Measurements from ENCODE around the gene NFYC. TPM values are rescaled to one million over a fixed set of nuclear protein-coding genes. Genes with fewer than 3 reads are reported as not detected.

The NFYC gene
- total RNA-seq, 2 donors from 2014 or later: 43.6 to 59.0 TPM

DNA sequence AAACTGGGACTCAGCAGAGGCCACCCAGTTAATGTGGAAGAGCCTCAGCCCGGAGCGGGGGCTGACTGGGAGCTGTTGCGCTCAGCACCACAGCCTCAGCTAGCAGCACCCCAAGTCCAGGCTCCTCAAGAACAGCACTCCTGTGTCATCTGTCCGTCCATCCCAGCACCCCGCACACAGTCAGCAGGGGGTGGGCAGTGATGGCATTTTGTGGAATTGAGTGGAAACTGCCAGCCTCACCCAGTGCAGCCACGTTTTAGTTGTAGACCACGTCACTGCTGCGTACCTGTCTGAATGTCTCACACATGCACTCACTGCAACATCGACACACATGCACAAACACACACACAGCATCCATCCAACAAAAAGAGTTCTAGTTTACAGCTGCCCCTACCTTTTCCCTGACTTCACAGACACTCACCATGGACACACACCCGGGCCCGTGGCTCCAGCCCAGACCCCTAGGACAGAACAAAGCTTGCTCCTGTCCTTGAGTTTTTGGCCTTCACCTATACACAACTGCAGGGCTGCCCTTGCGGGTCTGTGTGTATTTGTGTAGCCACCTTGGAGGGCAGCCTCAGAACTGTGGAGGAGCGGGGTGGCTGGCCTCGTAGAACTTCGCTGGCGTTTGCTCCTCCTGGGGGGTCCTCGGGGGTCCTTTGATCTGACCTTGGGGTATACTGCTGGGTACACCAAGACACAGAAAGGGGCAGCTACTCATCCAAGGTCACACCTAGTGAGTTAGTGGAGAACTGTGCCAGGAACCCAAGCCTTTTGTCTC is 97.2 kb downstream of the NFYC start:
- Mint-ChIP-seq H3K4me1 (peaks cover 6% of the 10 kb centered on the region), H3K36me3 (ENCODE audit: low read depth) (no peaks in the 10 kb centered on the region), H3K27me3 (ENCODE audit: insufficient read depth) (peaks cover 52% of the 10 kb centered on the region), H3K9me3 (no peaks in the 10 kb centered on the region), H3K4me3 (no peak overlapping the region), H3K27ac (no peak overlapping the region)
- Histone ChIP-seq H3K4me1 (ENCODE audit: control insufficient read depth, insufficient read depth, low read length) (no peaks in the 10 kb centered on the region), H3K27me3 (ENCODE audit: control insufficient read depth, insufficient read depth, low read length, poor library complexity, severe bottlenecking) (peaks cover 24% of the 10 kb centered on the region), H3K27ac (ENCODE audit: low read depth, low read length) (no peak overlapping the region), H3K9me3 (ENCODE audit: control insufficient read depth, low read length) (no peaks in the 10 kb centered on the region), H3K4me3 (ENCODE audit: low read length) (no peak overlapping the region), H3K9ac (ENCODE audit: extremely low read depth, low read length, poor library complexity, severe bottlenecking) (no peak overlapping the region), H3K36me3 (ENCODE audit: control insufficient read depth, insufficient read depth, low read length) (no peaks in the 10 kb centered on the region)
- WGBS, 2 experiments (ENCODE audit: insufficient coverage in 1 of 2, insufficient read length in 1 of 2): 92% methylated on average over 15 to 17 of the region's 17 CpGs
- TF ChIP-seq, protein P1, sequence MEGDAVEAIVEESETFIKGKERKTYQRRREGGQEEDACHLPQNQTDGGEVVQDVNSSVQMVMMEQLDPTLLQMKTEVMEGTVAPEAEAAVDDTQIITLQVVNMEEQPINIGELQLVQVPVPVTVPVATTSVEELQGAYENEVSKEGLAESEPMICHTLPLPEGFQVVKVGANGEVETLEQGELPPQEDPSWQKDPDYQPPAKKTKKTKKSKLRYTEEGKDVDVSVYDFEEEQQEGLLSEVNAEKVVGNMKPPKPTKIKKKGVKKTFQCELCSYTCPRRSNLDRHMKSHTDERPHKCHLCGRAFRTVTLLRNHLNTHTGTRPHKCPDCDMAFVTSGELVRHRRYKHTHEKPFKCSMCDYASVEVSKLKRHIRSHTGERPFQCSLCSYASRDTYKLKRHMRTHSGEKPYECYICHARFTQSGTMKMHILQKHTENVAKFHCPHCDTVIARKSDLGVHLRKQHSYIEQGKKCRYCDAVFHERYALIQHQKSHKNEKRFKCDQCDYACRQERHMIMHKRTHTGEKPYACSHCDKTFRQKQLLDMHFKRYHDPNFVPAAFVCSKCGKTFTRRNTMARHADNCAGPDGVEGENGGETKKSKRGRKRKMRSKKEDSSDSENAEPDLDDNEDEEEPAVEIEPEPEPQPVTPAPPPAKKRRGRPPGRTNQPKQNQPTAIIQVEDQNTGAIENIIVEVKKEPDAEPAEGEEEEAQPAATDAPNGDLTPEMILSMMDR (conservative IDR thresholded peaks at IDR 0.05): no peak
- no peak for DNase-seq

DNA sequence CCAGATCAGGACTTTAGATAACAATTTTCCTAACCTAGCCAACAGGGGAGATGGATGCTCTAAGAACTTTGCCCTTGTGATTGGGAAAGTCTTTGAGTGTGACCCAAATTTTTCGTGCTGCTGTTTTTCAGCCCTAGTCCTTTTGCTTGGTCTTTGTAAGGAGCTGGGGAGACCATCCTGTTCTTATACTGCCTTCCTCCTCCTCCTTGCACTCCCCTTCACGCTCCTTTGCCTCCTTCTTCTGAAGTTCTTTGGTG is 97.8 kb downstream of the NFYC start:
- Histone ChIP-seq H3K36me3 (ENCODE audit: control insufficient read depth, insufficient read depth, low read length) (no peaks in the 10 kb centered on the region), H3K4me1 (ENCODE audit: control insufficient read depth, insufficient read depth, low read length) (no peaks in the 10 kb centered on the region), H3K27ac (ENCODE audit: low read depth, low read length) (no peak overlapping the region), H3K9me3 (ENCODE audit: control insufficient read depth, low read length) (no peaks in the 10 kb centered on the region), H3K9ac (ENCODE audit: extremely low read depth, low read length, poor library complexity, severe bottlenecking) (no peak overlapping the region), H3K4me3 (ENCODE audit: low read length) (no peak overlapping the region), H3K27me3 (ENCODE audit: control insufficient read depth, insufficient read depth, low read length, poor library complexity, severe bottlenecking) (peaks cover 22% of the 10 kb centered on the region)
- Mint-ChIP-seq H3K27me3 (ENCODE audit: insufficient read depth) (peaks cover 53% of the 10 kb centered on the region), H3K36me3 (ENCODE audit: low read depth) (no peaks in the 10 kb centered on the region), H3K27ac (no peak overlapping the region), H3K4me3 (no peak overlapping the region), H3K9me3 (no peaks in the 10 kb centered on the region), H3K4me1 (peaks cover 6% of the 10 kb centered on the region)
- DNase-seq: no peak
- TF ChIP-seq, protein P1 (conservative IDR thresholded peaks at IDR 0.05): no peak
- 73 to 81% methylated on average over 1 to 2 of the region's 2 CpGs for WGBS, 2 experiments (ENCODE audit: insufficient coverage in 1 of 2, insufficient read length in 1 of 2)

DNA sequence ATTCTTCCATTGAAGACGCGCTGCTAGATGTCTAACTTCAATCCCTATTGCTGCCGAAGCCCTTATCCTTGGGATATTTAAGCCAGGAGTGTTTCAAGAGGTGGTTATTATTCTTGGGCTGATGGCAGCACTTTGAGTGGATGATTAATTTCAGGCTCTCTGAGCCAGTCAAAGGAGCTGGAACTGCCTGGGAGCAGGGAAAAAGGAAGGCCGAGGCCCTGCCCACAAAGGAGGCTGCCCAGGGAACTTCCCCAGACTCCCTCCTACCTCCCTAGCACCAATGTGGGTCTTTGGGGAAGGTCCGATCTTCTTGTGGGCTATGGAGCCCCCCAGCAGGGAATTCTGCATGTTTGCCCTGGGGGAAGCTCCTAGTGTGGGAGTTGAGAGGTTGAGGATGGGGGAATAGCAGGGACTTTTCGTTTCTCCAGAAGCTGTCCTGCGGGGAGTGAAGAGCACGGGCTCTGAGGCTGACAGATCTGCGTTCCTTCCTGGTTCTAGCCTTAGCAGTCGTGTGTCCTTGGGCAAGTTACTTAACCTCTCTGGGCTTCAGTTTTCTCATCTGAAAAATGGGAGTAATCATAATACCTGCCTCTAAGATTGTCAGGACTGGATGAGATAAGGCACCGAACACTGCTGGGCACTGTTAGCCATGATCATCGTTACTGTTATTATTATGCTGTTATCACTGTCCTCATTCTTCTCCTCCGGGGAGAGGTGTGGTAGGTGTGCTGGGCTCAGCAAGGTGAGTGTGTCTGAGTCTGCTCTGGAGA is 98.3 kb downstream of the NFYC start:
- no peak for DNase-seq
- Histone ChIP-seq H3K9ac (ENCODE audit: extremely low read depth, low read length, poor library complexity, severe bottlenecking) (no peak overlapping the region), H3K4me3 (ENCODE audit: low read length) (no peak overlapping the region), H3K36me3 (ENCODE audit: control insufficient read depth, insufficient read depth, low read length) (no peaks in the 10 kb centered on the region), H3K4me1 (ENCODE audit: control insufficient read depth, insufficient read depth, low read length) (no peaks in the 10 kb centered on the region), H3K27ac (ENCODE audit: low read depth, low read length) (no peak overlapping the region), H3K9me3 (ENCODE audit: control insufficient read depth, low read length) (no peaks in the 10 kb centered on the region), H3K27me3 (ENCODE audit: control insufficient read depth, insufficient read depth, low read length, poor library complexity, severe bottlenecking) (peaks cover 16% of the 10 kb centered on the region)
- peaks cover 4% of the 10 kb centered on the region for H3K4me1 Mint-ChIP-seq
- H3K9me3 Mint-ChIP-seq: no peaks in the 10 kb centered on the region
- 91% methylated on average over 4 to 12 of the region's 13 CpGs for WGBS, 2 experiments (ENCODE audit: insufficient coverage in 1 of 2, insufficient read length in 1 of 2)
- TF ChIP-seq, protein P1 (conservative IDR thresholded peaks at IDR 0.05): no peak
- H3K27me3 Mint-ChIP-seq (ENCODE audit: insufficient read depth): peaks cover 47% of the 10 kb centered on the region
- H3K36me3 Mint-ChIP-seq (ENCODE audit: low read depth): no peaks in the 10 kb centered on the region
- no peak overlapping the region for H3K4me3 Mint-ChIP-seq
- no peak overlapping the region for H3K27ac Mint-ChIP-seq
